ENCODE data around the gene C21orf58.

C21orf58 gene

DNA sequence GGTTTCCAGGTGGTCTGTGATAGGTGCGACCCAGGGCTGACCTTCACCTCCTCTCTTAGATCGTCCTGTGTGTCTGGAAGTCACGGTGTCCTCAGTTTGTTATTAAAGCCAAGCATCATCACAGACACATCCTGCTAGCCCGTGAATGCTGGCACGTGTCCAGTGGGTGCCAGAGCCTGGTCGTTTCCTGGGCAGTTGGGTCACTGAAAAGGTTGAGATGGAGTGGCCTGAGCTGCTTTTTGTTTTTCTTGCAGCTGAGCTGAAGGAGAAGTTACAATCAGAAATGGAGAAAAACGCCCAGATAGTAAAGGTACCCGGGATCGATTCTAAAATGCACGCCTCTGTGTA, 23.5 kb upstream of the C21orf58 start:
- ATAC-seq (no peak), DNase-seq (no peak)
- Mint-ChIP-seq H3K27me3 (no peaks in the 10 kb centered on the region), H3K4me1 (peaks cover 3% of the 10 kb centered on the region), H3K36me3 (ENCODE audit: low read depth) (peaks cover 43% of the 10 kb centered on the region), H3K27ac (no peak overlapping the region), H3K9me3 (no peaks in the 10 kb centered on the region), H3K4me3 (no peak overlapping the region)

DNA sequence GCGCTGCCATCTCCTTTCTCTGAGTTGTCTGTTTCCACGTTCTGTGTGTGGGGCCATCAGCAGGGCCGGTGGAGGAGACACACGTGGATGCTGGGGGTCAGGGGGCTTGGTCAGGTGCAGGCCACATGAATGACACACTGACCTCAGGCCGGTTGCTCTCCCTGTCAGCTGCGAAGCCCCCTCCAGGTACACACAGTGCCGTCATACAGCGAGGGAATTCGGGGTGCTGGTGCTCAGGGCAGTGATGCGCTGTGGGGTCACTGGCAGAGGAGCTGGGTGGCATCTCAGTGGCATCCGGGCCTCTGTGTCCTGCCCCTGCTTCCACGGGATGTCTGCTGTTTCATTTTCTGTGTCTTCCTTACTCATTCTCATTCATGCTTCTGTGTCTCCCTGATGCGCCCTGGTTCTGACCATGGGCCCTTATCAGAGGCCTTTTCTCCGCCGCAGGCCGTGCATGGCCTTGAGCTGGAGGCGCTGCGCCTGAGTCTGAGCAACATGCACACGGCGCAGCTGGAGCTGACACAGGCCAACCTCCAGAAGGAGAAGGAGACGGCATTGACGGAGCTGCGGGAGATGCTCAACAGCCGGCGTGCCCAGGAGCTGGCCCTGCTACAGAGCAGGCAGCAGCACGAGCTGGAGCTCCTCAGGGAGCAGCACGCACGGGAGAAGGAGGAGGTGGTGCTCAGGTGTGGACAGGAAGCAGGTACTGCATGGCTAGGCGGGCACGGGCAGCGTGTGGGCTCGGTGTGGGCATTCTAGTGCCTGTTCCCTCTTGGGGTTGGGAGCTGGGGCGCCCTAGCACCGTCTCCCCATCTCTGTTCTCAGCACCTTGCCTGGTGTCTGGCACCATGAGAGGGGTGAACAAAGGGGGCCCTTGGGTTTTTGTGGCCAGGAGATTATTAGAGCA, 22.9 kb upstream of the C21orf58 start:
- no peaks in the 10 kb centered on the region for H3K27me3 Mint-ChIP-seq
- DNase-seq (no peak), ATAC-seq (no peak)
- peaks cover 43% of the 10 kb centered on the region for H3K36me3 Mint-ChIP-seq (ENCODE audit: low read depth)
- no peaks in the 10 kb centered on the region for H3K9me3 Mint-ChIP-seq
- no peak overlapping the region for H3K4me3 Mint-ChIP-seq
- peaks cover 3% of the 10 kb centered on the region for H3K4me1 Mint-ChIP-seq
- no peak overlapping the region for H3K27ac Mint-ChIP-seq

DNA sequence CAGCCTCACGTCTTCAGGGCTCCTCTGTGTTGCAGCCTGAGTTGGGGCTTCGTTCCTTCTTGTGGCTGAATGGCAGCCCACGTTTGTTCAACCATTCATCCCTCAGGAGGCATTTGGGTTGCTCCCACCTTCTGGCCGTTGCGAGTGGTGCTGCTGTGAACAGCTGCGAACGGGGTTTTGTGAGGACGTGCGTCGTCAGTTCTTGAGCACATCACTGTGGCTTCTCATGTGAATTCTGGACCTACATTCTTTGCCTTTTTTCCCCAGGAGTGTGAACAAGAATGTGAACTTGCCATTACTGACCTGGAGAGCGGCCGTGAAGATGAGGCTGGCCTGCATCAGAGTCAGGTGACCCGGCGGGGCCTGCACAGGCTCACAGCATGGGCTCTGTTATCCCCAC, 22.2 kb upstream of the C21orf58 start:
- H3K27ac Mint-ChIP-seq: no peak overlapping the region
- H3K9me3 Mint-ChIP-seq: no peaks in the 10 kb centered on the region
- no peak for ATAC-seq
- peaks cover 39% of the 10 kb centered on the region for H3K36me3 Mint-ChIP-seq (ENCODE audit: low read depth)
- DNase-seq: no peak
- H3K27me3 Mint-ChIP-seq: no peaks in the 10 kb centered on the region
- H3K4me1 Mint-ChIP-seq: peaks cover 5% of the 10 kb centered on the region
- no peak overlapping the region for H3K4me3 Mint-ChIP-seq

GRCh38 chr21:46344219-46344915, 20.7 kb upstream of the C21orf58 start:
- ATAC-seq: no peak
- Mint-ChIP-seq H3K27ac (no peak overlapping the region), H3K9me3 (no peaks in the 10 kb centered on the region), H3K27me3 (no peaks in the 10 kb centered on the region), H3K4me1 (peaks cover 5% of the 10 kb centered on the region), H3K4me3 (no peak overlapping the region), H3K36me3 (ENCODE audit: low read depth) (peaks cover 42% of the 10 kb centered on the region)
- no peak for DNase-seq

DNA sequence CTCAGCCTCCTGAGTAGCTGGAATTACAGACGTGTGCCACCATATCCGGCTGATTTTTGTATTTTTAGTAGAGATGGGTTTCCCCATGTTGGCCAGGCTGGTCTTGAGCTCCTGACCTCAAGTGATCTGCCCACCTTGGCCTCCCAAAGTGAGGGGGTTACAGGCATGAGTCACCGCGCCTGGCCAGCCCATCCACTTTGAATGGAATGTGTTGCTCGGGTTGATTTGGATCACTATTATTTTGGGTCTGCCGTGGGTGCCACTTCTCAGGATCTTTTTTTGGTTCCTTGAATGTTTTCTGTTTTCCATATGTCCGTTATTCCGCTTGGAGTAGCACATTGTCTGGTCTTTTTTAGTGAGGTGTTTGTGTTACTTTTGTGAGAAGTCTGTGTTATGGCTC, 17.3 kb upstream of the C21orf58 start:
- DNase-seq: no peak
- Mint-ChIP-seq H3K27me3 (no peaks in the 10 kb centered on the region), H3K9me3 (no peaks in the 10 kb centered on the region), H3K27ac (no peak overlapping the region), H3K36me3 (ENCODE audit: low read depth) (peaks cover 48% of the 10 kb centered on the region), H3K4me1 (peaks cover 5% of the 10 kb centered on the region), H3K4me3 (no peak overlapping the region)
- no peak for ATAC-seq

- no peak overlapping the region for H3K4me3 Mint-ChIP-seq
- no peaks in the 10 kb centered on the region for H3K27me3 Mint-ChIP-seq
- H3K4me1 Mint-ChIP-seq: peaks cover 2% of the 10 kb centered on the region
- peaks cover 46% of the 10 kb centered on the region for H3K36me3 Mint-ChIP-seq (ENCODE audit: low read depth)
- H3K27ac Mint-ChIP-seq: no peak overlapping the region
- DNase-seq: no peak
- H3K9me3 Mint-ChIP-seq: no peaks in the 10 kb centered on the region
- ATAC-seq: no peak
Observed at GRCh38 chr21:46336603-46337002, 12.9 kb upstream of the C21orf58 start.

DNA sequence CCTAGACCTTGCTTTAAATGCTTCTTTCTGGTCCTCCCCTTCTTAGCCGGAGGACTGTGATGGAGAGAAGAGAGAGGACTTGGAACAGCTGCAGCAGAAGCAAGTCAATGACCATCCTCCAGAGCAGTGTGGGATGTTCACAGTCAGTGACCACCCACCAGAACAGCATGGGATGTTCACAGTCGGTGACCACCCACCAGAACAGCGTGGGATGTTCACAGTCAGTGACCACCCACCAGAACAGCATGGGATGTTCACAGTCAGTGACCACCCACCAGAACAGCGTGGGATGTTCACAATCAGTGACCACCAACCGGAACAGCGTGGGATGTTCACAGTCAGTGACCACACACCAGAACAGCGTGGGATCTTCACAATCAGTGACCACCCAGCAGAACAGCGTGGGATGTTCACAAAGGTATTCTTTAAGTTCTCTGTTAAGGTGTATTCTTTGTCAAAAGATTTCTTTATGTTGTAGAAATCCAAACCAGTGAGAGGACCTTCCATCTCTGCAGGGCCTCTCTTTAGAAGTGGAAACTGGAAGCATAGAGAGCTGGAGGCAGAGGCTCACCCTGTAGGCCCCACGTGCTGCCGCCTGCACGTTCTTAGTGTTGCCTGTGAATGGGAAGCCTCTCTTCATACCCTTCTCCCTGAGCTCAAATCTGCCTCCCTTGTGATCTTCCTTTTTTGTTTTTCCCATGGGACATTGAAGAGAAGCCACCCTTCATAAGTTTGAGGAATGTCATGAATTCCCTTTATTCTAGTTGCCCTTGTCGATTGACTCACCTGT, 10.9 kb upstream of the C21orf58 start:
- H3K4me1 Mint-ChIP-seq: no peaks in the 10 kb centered on the region
- H3K27me3 Mint-ChIP-seq: no peaks in the 10 kb centered on the region
- H3K36me3 Mint-ChIP-seq (ENCODE audit: low read depth): peaks cover 41% of the 10 kb centered on the region
- no peak overlapping the region for H3K4me3 Mint-ChIP-seq
- DNase-seq: no peak
- no peaks in the 10 kb centered on the region for H3K9me3 Mint-ChIP-seq
- ATAC-seq: no peak
- no peak overlapping the region for H3K27ac Mint-ChIP-seq

DNA sequence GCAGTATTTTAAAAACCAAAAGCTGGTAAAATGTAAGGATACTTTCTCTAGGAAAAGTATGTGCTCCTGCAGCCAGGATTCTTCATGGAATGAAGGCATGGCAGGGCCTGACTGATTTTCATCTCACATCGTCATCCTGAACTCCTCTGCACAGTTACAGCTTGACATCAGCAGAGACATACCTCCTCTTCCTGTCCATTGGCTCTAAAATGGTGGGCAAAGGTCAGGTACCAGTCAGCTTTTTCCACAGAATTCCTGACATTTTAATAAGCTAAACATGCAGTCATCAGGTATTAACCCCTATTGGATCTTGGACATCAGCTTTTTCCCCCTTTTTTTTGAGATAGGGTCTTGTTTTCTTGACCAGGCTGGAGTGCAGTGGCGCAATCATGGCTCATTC, 6.1 kb upstream of the C21orf58 start:
- Mint-ChIP-seq H3K27me3 (no peaks in the 10 kb centered on the region), H3K36me3 (ENCODE audit: low read depth) (peaks cover 27% of the 10 kb centered on the region), H3K27ac (no peak overlapping the region), H3K9me3 (no peaks in the 10 kb centered on the region), H3K4me1 (peaks cover 11% of the 10 kb centered on the region), H3K4me3 (no peak overlapping the region)
- DNase-seq (no peak), ATAC-seq (no peak)

DNA sequence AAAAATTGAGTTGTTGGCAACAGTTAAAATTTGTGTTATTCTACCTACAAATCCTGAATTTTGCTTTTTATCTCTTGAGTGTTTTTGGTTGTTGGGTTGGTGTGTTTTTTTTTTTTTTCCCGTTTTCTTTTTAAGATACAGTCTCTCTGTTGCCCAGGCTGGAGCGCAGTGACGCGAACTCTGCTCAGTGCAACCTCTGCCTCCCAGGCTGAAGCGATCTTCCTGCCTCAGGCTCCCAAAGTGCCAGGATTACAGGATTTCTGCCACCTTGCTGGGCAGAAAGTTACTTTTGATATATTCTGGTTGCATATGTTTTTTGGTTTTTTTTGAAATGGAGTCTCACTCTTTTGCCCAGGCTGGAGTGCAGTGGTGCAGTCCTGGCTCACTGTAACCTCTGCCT, 4.5 kb upstream of the C21orf58 start:
- ATAC-seq: no peak
- peaks cover 27% of the 10 kb centered on the region for H3K36me3 Mint-ChIP-seq (ENCODE audit: low read depth)
- no peak overlapping the region for H3K4me3 Mint-ChIP-seq
- no peaks in the 10 kb centered on the region for H3K9me3 Mint-ChIP-seq
- peaks cover 15% of the 10 kb centered on the region for H3K4me1 Mint-ChIP-seq
- no peaks in the 10 kb centered on the region for H3K27me3 Mint-ChIP-seq
- DNase-seq: no peak
- H3K27ac Mint-ChIP-seq: no peak overlapping the region

DNA sequence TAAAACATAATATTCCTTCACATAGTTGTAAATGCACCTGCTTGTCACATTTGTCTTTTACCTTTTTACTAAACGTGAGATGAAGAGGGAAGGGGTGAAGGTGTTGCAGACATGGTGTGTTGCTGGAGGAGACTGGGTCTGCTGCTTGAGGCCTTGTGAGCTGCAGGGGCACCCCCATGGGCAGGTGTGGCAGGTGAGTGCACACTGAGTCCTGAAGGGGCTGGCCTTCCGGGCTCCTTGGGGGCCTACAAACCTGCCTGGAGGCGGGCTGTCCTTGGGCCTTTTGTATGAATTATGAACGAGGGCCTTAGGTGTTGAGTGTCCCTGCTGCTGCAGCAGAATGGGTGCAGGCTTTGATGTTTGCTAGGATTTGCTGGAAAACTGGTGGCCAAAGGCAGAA, 4.0 kb upstream of the C21orf58 start:
- H3K9me3 Mint-ChIP-seq: no peaks in the 10 kb centered on the region
- H3K4me1 Mint-ChIP-seq: peaks cover 17% of the 10 kb centered on the region
- DNase-seq: no peak
- H3K27ac Mint-ChIP-seq: no peak overlapping the region
- H3K36me3 Mint-ChIP-seq (ENCODE audit: low read depth): peaks cover 29% of the 10 kb centered on the region
- H3K27me3 Mint-ChIP-seq: no peaks in the 10 kb centered on the region
- H3K4me3 Mint-ChIP-seq: no peak overlapping the region
- no peak for ATAC-seq

DNA sequence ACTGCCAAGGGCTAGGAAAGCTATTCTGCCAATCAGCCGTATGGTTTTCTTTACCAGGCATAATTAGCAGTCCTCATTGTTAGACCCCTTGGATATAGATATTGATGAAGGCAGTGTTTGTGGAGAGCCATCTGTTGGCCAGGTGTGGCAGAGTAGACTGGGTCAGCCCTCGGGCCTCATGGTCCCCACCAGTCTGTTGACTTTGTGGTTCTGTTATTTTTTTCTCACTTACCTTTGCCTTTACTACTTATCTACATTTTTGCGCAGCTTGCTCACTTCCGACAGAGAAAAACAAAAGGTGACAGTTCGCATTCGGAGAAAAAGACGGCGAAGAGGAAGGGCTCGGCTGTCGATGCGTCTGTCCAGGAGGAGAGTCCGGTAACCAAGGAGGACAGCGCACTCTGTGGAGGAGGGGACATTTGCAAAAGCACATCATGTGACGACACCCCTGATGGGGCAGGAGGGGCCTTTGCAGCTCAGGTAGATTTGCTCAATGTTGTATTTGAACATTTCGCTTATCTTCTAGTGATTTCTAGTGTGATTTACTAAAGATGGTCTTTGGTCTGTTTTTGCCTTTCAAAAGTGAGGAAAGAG, 2.5 kb upstream of the C21orf58 start:
- Mint-ChIP-seq H3K27ac (no peak overlapping the region), H3K36me3 (ENCODE audit: low read depth) (peaks cover 36% of the 10 kb centered on the region), H3K4me3 (no peak overlapping the region), H3K9me3 (no peaks in the 10 kb centered on the region), H3K27me3 (no peaks in the 10 kb centered on the region), H3K4me1 (peaks cover 31% of the 10 kb centered on the region)
- DNase-seq (no peak), ATAC-seq (no peak)

DNA sequence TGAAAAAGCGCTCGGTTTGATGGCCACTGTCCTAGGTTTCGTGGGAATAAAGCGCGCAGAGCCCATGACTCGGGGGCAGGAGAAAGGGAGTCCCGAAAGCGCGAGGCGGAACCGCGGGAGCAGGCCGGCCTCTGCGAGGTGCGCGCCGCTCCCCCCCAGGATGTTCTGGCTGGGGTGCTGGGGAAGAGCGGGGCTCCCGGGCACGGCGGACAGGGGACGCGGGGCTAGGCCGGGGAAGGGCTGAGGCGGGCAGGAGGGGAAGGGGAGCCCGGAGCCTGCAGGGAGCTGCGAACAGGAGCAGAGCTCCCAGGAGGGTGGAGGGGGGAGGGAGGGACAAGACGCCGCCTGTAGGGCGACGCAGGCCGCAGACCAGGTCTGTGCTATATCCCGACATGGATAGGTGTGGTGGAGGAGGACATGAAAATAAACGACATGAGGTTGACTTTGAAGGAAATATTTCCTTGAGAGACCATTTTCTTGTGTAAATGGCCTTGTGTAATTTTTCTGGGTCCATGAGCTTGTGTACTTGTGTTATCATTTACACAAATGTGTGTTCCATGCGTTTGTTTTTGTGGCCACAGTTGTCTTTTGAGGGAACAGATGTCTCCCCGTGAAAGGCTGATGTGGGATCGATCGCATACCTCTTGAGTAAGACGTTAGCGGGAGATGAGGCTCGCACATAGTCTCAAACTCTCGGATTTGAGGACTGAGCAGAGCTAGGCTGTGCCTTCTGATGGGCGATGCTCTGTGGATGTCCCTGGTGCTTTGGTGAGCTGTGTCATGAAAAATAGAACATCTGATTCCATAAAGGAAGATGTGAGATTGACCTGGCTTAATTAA, 1.6 kb upstream of the C21orf58 start:
- no peaks in the 10 kb centered on the region for H3K9me3 Mint-ChIP-seq
- H3K36me3 Mint-ChIP-seq (ENCODE audit: low read depth): peaks cover 41% of the 10 kb centered on the region
- peak overlapping the region; percentile 50 for H3K27ac Mint-ChIP-seq
- peaks cover 38% of the 10 kb centered on the region for H3K4me1 Mint-ChIP-seq
- H3K27me3 Mint-ChIP-seq: no peaks in the 10 kb centered on the region
- DNase-seq (peak; percentile 49), ATAC-seq (peak; percentile 6)
- peak overlapping the region; percentile 79 for H3K4me3 Mint-ChIP-seq

DNA sequence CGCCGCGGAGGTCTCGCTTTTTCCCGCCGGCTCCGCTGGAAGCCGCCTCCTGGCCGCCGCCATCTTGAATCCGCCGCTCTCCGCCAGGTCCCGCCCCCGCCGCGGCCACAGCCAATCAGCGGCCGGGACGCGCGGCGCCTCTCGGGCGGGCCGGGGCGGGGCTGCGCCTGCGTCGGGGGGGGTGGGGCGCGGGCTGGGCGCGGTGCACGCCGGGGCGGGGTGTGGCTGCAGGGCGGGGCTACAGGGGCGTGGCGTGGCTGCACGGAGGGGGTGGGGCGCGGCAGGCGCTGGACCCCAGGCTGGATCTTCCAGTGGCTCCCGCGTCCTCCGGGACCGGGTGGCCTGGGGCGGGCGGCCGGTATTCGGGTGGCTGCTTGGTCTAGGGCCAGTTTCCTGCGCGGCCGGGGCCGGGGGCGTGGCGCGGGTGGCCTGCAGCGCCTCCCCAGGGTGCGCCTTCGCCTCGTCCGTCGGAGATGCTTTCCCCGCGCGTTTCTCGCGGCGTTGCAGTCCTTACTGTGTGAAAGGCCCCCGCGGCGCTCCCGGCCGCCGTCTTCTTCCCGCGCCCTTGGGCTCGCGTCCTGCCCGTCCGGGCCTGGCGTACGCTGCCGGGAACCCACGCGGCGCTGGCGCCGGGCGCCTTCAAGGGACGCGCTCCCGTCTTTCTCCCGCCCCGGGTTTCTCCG, 861 bp upstream of the C21orf58 start:
- H3K9me3 Mint-ChIP-seq: no peaks in the 10 kb centered on the region
- peak; percentile 73 for ATAC-seq
- no peaks in the 10 kb centered on the region for H3K27me3 Mint-ChIP-seq
- H3K36me3 Mint-ChIP-seq (ENCODE audit: low read depth): peaks cover 40% of the 10 kb centered on the region
- H3K27ac Mint-ChIP-seq: peak overlapping the region; percentile 96
- peak; percentile 91 for DNase-seq
- peak overlapping the region; percentile 93 for H3K4me3 Mint-ChIP-seq
- peaks cover 39% of the 10 kb centered on the region for H3K4me1 Mint-ChIP-seq
